22Rv1 (cell line): ENCODE data around the gene TNS3.

Experiments used
- ZFX ChIP-seq: fragments of 450-650 bp; IDR thresholded peaks from 2 replicates; pipeline ENCODE4 v1.6.1; 2017; ENCODE audit warnings: antibody characterized with exemption, borderline replicate concordance
- TF ChIP-seq, protein P1 (sequence below): fragments of 450-650 bp; IDR thresholded peaks from 2 replicates; pipeline ENCODE4 v1.5.1; 2017; ENCODE audit warnings: mild to moderate bottlenecking

DNA sequence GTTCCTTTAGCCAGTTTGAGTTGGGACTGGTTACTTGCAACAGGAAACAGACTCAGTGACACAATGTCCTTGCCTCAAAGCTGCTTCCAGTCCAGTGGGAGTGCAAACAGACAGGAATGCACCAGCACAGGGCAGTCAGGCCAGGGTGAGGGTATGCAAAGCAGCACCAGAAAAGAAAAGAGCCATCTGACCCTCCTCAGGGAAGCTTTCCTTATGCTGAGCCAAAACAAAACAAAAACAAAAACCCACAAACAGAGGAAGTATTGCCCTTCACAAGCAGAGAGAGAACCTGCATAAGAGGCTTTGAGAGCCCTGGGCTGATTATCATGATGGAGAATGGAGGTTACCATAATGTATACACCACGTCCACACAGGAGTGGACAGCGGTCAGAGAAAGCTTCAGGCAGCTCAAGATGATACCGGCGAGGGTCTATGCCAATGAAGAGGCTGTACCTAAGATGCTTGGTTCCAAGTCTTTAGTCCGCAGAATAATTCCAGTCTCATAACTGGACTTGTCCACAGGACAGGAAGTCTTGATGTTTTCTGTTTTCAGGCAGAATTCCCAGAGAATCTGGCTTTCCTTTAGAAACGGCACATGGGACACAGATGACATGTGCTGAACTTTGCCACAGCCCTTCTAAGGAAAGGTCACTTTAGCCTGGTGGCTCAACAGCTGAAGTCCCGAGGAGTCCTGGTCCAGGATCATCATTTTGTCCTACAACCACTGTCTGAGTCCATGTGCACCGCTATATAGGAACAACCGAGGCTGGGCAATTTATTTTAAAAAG, 263.3 kb downstream of the TNS3 start:
- TF ChIP-seq, protein P1, sequence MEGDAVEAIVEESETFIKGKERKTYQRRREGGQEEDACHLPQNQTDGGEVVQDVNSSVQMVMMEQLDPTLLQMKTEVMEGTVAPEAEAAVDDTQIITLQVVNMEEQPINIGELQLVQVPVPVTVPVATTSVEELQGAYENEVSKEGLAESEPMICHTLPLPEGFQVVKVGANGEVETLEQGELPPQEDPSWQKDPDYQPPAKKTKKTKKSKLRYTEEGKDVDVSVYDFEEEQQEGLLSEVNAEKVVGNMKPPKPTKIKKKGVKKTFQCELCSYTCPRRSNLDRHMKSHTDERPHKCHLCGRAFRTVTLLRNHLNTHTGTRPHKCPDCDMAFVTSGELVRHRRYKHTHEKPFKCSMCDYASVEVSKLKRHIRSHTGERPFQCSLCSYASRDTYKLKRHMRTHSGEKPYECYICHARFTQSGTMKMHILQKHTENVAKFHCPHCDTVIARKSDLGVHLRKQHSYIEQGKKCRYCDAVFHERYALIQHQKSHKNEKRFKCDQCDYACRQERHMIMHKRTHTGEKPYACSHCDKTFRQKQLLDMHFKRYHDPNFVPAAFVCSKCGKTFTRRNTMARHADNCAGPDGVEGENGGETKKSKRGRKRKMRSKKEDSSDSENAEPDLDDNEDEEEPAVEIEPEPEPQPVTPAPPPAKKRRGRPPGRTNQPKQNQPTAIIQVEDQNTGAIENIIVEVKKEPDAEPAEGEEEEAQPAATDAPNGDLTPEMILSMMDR, result no peak
- TF ChIP-seq ZFX, result no peak
